Gastrocnemius medialis (tissue), 4 donors: Measurements from ENCODE around the gene C10orf71.

Experiments
- CTCF ChIP-seq, 5 experiments: fragments of 450-650 bp in 3 of 5; fragments of 200-600 bp in 2 of 5; sonication (generic) in 2 of 5; IDR thresholded peaks in 4 of 5; conservative IDR thresholded peaks in 1 of 5; 1 replicate in 4 of 5; 2 replicates in 1 of 5; pipeline ENCODE4 v1.5.1; 2016 to 2019; ENCODE audit warnings: antibody characterized with exemption in 5 of 5, mild to moderate bottlenecking in 3 of 5, moderate library complexity in 3 of 5
- POLR2A ChIP-seq, 2 donors: fragments of 450-650 bp; IDR thresholded peaks; one replicate each; pipeline ENCODE4 v1.6.1; 2017; ENCODE audit warnings: antibody characterized with exemption in 2 of 2, mild to moderate bottlenecking in 2 of 2, moderate library complexity in 2 of 2

GRCh38 chr10:49361178-49361554 lies 62.2 kb downstream of the C10orf71 start:
- no peak for TF ChIP-seq CTCF (IDR thresholded peaks at IDR 0.05 in 4 of 5, conservative IDR thresholded peaks at IDR 0.05 in 1 of 5)
- no peak for TF ChIP-seq POLR2A (IDR thresholded peaks at IDR 0.05)
